ENCODE results near the gene OGDHL. TPM values are rescaled to one million over a fixed set of nuclear protein-coding genes. Genes with fewer than 3 reads are reported as not detected.

Gene OGDHL
- total RNA-seq, 4 donors from 2014 or later, result 0.13 to 0.20 TPM; not detected in 2

DNA sequence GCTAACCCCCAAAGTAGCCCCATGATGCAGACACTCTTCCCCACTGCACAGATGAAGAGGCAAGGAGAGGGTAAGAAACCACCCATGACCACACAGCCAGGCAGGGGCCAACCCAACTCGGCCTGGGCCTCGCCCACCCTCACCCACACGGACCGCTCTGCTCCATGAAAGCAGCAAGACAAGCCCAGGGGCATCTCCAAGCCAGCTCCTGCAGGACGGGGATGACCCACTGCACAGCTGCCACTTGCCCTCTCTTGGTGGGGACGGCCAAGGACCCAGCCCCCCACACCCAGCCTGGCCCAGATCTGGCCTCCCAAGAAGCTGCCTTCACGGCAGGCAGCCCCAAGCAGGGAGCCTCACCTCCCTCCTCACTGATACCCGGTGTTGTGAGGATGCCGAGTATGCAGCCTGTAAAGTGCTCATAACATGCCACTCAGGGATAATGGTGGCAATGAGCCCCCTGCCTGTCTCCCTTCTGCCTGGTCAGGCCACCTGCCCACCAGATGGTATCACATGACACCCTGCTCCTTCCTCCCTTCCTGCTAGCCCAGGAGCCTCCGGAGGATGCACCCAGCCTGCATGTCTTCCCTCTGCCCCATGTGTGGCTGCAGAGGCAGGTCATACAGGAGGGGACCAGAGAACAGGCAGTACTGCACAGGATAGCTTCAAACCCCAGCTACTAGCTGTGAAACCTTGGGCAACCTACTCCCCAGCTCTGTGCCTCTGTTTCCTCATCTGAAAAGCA, 23.3 kb downstream of the OGDHL start:
- Histone ChIP-seq H3K4me3 (no peak overlapping the region), H3K4me1 (no peaks in the 10 kb centered on the region), H3K36me3 (no peaks in the 10 kb centered on the region), H3K9me3 (no peaks in the 10 kb centered on the region), H3K27me3 (no peaks in the 10 kb centered on the region), H3K27ac (no peak overlapping the region)
- ATAC-seq (no peak), DNase-seq (no peak)
- in situ Hi-C loops (cut with MboI; ENCODE audit: low sequenced_read_pairs in 4 of 4) (no loop called here), intact Hi-C loops (cut with DNase I; ENCODE audit: low total_unique reads) (no loop called here)
- TF ChIP-seq POLR2A (IDR thresholded peaks at IDR 0.05), result no peak
- TF ChIP-seq, protein P1, sequence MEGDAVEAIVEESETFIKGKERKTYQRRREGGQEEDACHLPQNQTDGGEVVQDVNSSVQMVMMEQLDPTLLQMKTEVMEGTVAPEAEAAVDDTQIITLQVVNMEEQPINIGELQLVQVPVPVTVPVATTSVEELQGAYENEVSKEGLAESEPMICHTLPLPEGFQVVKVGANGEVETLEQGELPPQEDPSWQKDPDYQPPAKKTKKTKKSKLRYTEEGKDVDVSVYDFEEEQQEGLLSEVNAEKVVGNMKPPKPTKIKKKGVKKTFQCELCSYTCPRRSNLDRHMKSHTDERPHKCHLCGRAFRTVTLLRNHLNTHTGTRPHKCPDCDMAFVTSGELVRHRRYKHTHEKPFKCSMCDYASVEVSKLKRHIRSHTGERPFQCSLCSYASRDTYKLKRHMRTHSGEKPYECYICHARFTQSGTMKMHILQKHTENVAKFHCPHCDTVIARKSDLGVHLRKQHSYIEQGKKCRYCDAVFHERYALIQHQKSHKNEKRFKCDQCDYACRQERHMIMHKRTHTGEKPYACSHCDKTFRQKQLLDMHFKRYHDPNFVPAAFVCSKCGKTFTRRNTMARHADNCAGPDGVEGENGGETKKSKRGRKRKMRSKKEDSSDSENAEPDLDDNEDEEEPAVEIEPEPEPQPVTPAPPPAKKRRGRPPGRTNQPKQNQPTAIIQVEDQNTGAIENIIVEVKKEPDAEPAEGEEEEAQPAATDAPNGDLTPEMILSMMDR (IDR thresholded peaks at IDR 0.05 in 4 of 5, conservative IDR thresholded peaks at IDR 0.05 in 1 of 5), result no peak

DNA sequence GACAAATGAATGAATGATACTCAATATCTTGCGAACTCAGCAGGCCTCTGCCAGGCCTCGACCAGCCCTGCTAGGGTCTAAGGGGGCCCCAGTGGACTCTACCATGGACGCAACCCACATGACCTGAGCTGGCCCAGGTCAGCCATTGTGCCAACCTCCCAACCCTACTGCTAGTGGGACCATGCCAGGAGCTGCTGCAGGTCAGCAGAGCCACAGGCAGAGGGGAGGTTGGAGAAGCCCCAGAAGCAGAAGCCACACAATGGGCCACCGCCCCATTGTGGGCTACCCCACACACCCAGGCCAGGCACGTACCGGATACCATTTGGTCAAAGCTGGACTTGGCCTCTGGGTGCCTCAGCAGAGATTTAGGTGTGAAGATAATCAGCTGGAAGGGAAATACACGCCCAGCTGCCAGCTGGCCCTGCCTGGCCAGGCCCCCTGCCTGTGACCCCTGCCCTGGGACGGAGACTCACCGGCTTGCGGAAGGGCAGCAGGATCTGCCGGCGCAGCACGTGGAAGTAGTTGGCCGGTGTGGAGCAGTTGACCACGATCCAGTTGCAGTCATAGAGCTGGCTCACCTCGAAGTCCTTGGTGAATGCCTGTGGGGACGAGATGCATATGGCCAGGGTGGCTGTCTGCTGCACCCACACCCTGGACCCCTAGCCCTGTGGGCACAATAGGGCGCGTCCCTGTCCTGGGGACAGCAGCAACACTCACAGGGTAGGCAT, 24.5 kb downstream of the OGDHL start:
- no peak overlapping the region for H3K4me3 ChIP-seq
- intact Hi-C loops (cut with DNase I; ENCODE audit: low total_unique reads), result no loop called here
- no peak for DNase-seq

DNA sequence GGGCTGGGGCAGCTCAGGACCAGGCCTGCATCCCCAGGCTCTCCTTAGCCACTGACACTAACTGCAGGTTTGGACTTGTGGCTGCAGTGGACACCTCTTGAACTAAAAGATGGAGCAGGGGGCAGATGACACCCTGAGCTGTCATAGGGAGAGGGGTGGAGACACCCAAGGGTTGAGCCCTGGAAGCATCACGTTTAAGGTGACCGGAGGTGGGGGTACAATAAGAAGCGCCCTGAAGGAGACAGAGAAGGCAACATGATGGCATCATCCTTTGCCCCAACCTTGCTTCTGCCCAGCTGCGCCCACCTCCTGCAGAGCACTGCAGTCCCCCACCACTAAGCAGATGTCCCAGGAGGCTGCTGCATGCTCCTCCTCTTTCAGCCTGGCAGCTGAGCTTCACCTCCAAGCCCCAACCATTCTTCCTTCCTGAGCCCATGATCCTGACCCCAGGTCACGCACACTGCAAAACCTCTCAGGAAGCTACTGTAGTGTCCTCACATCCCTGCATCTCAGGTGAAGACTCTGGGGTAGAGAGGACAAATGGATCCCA, 25.5 kb downstream of the OGDHL start:
- Histone ChIP-seq H3K4me1 (no peaks in the 10 kb centered on the region), H3K4me3 (no peak overlapping the region), H3K27me3 (no peaks in the 10 kb centered on the region), H3K27ac (no peak overlapping the region), H3K36me3 (no peaks in the 10 kb centered on the region), H3K9me3 (no peaks in the 10 kb centered on the region)
- ATAC-seq (no peak), DNase-seq (no peak)
- TF ChIP-seq, protein P1 (IDR thresholded peaks at IDR 0.05 in 4 of 5, conservative IDR thresholded peaks at IDR 0.05 in 1 of 5), result no peak
- no peak for TF ChIP-seq POLR2A (IDR thresholded peaks at IDR 0.05)
- intact Hi-C loops (cut with DNase I; ENCODE audit: low total_unique reads), result no loop called here
- in situ Hi-C loops (cut with MboI; ENCODE audit: low sequenced_read_pairs in 4 of 4), result no loop called here

More for the DNA sequence above, 24.5 kb downstream of the OGDHL start:
- ATAC-seq, result no peak
- H3K27ac ChIP-seq, result no peak overlapping the region
- H3K27me3 ChIP-seq, result no peaks in the 10 kb centered on the region
- no peaks in the 10 kb centered on the region for H3K9me3 ChIP-seq
- H3K4me1 ChIP-seq, result no peaks in the 10 kb centered on the region
- in situ Hi-C loops (cut with MboI; ENCODE audit: low sequenced_read_pairs in 4 of 4), result no loop called here
- no peaks in the 10 kb centered on the region for H3K36me3 ChIP-seq
- TF ChIP-seq, protein P1 (IDR thresholded peaks at IDR 0.05 in 4 of 5, conservative IDR thresholded peaks at IDR 0.05 in 1 of 5), result no peak
- no peak for TF ChIP-seq POLR2A (IDR thresholded peaks at IDR 0.05)

DNA sequence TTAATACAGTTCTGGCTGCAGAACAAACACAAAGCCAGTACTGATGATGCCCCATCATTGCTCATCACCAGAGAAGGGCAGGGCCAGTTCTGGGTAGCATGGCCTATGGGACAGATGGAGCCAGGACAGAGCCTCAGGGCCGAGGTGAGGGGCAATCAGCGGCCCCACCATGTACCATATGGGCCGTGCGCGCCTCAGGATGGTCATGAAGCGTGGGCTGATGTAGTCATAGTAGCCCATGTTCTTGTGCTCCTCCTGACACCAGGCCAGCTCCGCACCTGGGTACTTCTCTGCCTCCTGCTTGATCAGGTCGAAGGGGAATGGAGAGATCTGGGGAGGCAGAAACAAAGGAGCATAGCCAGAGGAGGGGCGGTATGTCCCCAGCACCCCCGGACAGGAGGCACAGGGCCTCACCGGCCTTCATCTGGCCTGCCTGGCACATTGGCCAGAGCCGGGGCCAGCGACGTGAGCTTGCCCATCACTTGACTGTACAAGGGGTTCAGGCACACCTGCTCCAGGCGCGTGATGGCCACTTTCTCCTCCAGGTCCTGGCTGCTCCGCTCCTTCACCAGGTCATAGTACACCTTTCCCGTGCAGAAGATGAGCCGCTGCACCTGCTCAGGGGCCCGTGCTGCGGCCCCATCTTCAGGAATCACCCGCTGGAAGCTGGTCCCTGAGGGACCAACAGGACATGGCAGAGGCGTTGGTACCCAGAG, 26.1 kb downstream of the OGDHL start:
- ATAC-seq (no peak), DNase-seq (no peak)
- in situ Hi-C loops (cut with MboI; ENCODE audit: low sequenced_read_pairs in 4 of 4), result no loop called here
- no peaks in the 10 kb centered on the region for H3K9me3 ChIP-seq
- H3K4me1 ChIP-seq, result no peaks in the 10 kb centered on the region
- H3K4me3 ChIP-seq, result no peak overlapping the region
- H3K27ac ChIP-seq, result no peak overlapping the region
- H3K27me3 ChIP-seq, result no peaks in the 10 kb centered on the region
- H3K36me3 ChIP-seq, result no peaks in the 10 kb centered on the region
- TF ChIP-seq, protein P1 (IDR thresholded peaks at IDR 0.05 in 4 of 5, conservative IDR thresholded peaks at IDR 0.05 in 1 of 5), result no peak
- intact Hi-C loops (cut with DNase I; ENCODE audit: low total_unique reads), result no loop called here
